A549 (cell line): ENCODE results near the gene CALML4.

ENCODE experiments used
- BCL3 ChIP-seq: fragments of >200 bp; sonication (Bioruptor Twin); formaldehyde crosslinking; IDR thresholded peaks from 3 replicates; pipeline ENCODE4 v1.6.1; 2016
- CEBPB ChIP-seq, 2 experiments: fragments of >200 bp in 1 of 2; sonication (Bioruptor Twin) in 1 of 2; formaldehyde crosslinking in 1 of 2; IDR thresholded peaks; 2 replicates each; pipeline ENCODE4 v1.6.1; 2012 to 2016
- CTCF ChIP-seq: fragments of >200 bp; sonication (Bioruptor Twin); formaldehyde crosslinking; IDR thresholded peaks from 3 replicates; pipeline ENCODE4 v1.5.1; 2016
- ELK1 ChIP-seq: fragments of 150-350 bp; IDR thresholded peaks from 2 replicates; pipeline ENCODE4 v1.6.1; 2014; ENCODE audit warnings: low read depth, mild to moderate bottlenecking, low read length
- HOXA7 ChIP-seq: fragments of 250-450 bp; sonication (Bioruptor Pico); IDR thresholded peaks from 2 replicates; pipeline ENCODE4 v1.5.0; 2020; ENCODE audit warnings: mild to moderate bottlenecking, moderate library complexity
- MYC ChIP-seq: IDR thresholded peaks from 2 replicates; pipeline ENCODE4 v1.6.1; 2012; ENCODE audit warnings: mild to moderate bottlenecking, inconsistent platforms, low read length, improper control_type of control experiment, borderline replicate concordance
- NFE2L2 ChIP-seq: fragments of 150-350 bp; conservative IDR thresholded peaks from 2 replicates; pipeline ENCODE4 v1.6.1; 2014; ENCODE audit warnings: low read length
- NR3C1 ChIP-seq: fragments of >200 bp; sonication (Bioruptor Twin); formaldehyde crosslinking; IDR thresholded peaks from 3 replicates; pipeline ENCODE4 v1.6.1; 2017
- POLR2A ChIP-seq: IDR thresholded peaks from 2 replicates; pipeline ENCODE4 v1.6.1; 2012; ENCODE audit warnings: mild to moderate bottlenecking, low read length
- POLR2AphosphoS2 ChIP-seq: conservative IDR thresholded peaks from 2 replicates; pipeline ENCODE4 v1.6.1; 2012; ENCODE audit warnings: low read length, improper control_type of control experiment, inconsistent platforms
- RAD21 ChIP-seq, 2 experiments: fragments of >200 bp in 1 of 2; sonication (Bioruptor Twin) in 1 of 2; formaldehyde crosslinking in 1 of 2; IDR thresholded peaks in 1 of 2; conservative IDR thresholded peaks in 1 of 2; 2 replicates in 1 of 2; 3 replicates in 1 of 2; pipeline ENCODE4 v1.6.1; 2012 to 2018; ENCODE audit warnings: inconsistent platforms in 1 of 2
- REST ChIP-seq: fragments of 200-600 bp; sonication (generic); IDR thresholded peaks from 2 replicates; pipeline ENCODE4 v1.6.1; 2016; ENCODE audit warnings: antibody characterized with exemption, mild to moderate bottlenecking, moderate library complexity
- SREBF2 ChIP-seq: fragments of 450-650 bp; IDR thresholded peaks from 2 replicates; pipeline ENCODE4 v1.6.1; 2014; ENCODE audit warnings: mild to moderate bottlenecking, moderate library complexity

GRCh38 chr15:68220489-68220888, 15.4 kb upstream of the CALML4 start:
- TF ChIP-seq CTCF (no peak), NFE2L2 (no peak), NR3C1 (no peak), POLR2A (no peak), HOXA7 (CRISPR knock-in tag) (no peak), SREBF2 (no peak), CEBPB (IDR thresholded peaks at IDR 0.05) (no peak), RAD21 (conservative IDR thresholded peaks at IDR 0.05 in 1 of 2, IDR thresholded peaks at IDR 0.05 in 1 of 2) (no peak), REST (no peak), BCL3 (no peak), POLR2AphosphoS2 (no peak), ELK1 (no peak), MYC (no peak)
